H9 (cell line): Measurements from ENCODE around the gene ZNF502. TPM values are rescaled to one million over a fixed set of nuclear protein-coding genes. Genes with fewer than 3 reads are reported as not detected.

Experiments used
- DNase-seq: peaks from one replicate; pipeline ENCODE4 v3.0.0-alpha.2; 2017
- H2AFZ ChIP-seq: one replicate; pipeline ENCODE4 v1.6.1; 2013; ENCODE audit warnings: mild to moderate bottlenecking, low read length, control low read depth, moderate library complexity
- H2AK5ac ChIP-seq: 2 replicates; pipeline ENCODE4 v1.6.1; 2013; ENCODE audit warnings: low read length, control low read depth, mixed read lengths; ENCODE audit not compliant: insufficient read length
- H2BK120ac ChIP-seq: one replicate; pipeline ENCODE4 v1.6.1; 2013; ENCODE audit warnings: low read depth, mild to moderate bottlenecking, low read length, control low read depth, inconsistent platforms; ENCODE audit not compliant: poor library complexity, severe bottlenecking
- H2BK12ac ChIP-seq: 2 replicates; pipeline ENCODE4 v1.6.1; 2013; ENCODE audit warnings: low read length, control low read depth, mixed read lengths, low read depth; ENCODE audit not compliant: insufficient read length
- H2BK15ac ChIP-seq: 2 replicates; pipeline ENCODE4 v1.6.1; 2013; ENCODE audit warnings: low read depth, low read length, control low read depth
- H2BK20ac ChIP-seq: one replicate; pipeline ENCODE4 v1.6.1; 2013; ENCODE audit warnings: low read depth, mild to moderate bottlenecking, low read length, control low read depth, inconsistent platforms; ENCODE audit not compliant: poor library complexity, severe bottlenecking
- H2BK5ac ChIP-seq: 2 replicates; pipeline ENCODE4 v1.6.1; 2013; ENCODE audit warnings: low read length, control low read depth, mixed read lengths; ENCODE audit not compliant: insufficient read length
- H3K14ac ChIP-seq: 2 replicates; pipeline ENCODE4 v1.6.1; 2013; ENCODE audit warnings: low read length, control low read depth; ENCODE audit not compliant: insufficient read depth
- H3K18ac ChIP-seq: 2 replicates; pipeline ENCODE4 v1.6.1; 2013; ENCODE audit warnings: low read depth, mild to moderate bottlenecking, mixed read lengths, low read length, control low read depth; ENCODE audit not compliant: insufficient read length
- H3K23ac ChIP-seq: 2 replicates; pipeline ENCODE4 v1.6.1; 2013; ENCODE audit warnings: low read length, control low read depth, mixed read lengths, low read depth; ENCODE audit not compliant: insufficient read length
- H3K23me2 ChIP-seq: 2 replicates; pipeline ENCODE4 v1.6.1; 2013; ENCODE audit warnings: low read depth, mild to moderate bottlenecking, mixed read lengths, low read length, control low read depth; ENCODE audit not compliant: insufficient read length, poor library complexity, severe bottlenecking
- H3K27ac ChIP-seq: 2 replicates; pipeline ENCODE4 v1.5.1; 2013; ENCODE audit warnings: low read length, control low read depth, mixed read lengths, low read depth; ENCODE audit not compliant: insufficient read length
- H3K27me3 ChIP-seq: 2 replicates; pipeline ENCODE4 v1.6.1; 2013; ENCODE audit warnings: low read length, control low read depth, inconsistent platforms; ENCODE audit not compliant: insufficient read depth
- H3K4ac ChIP-seq: 2 replicates; pipeline ENCODE4 v1.6.1; 2013; ENCODE audit warnings: low read depth, mild to moderate bottlenecking, control low read depth, inconsistent platforms, low read length, moderate library complexity
- H3K4me1 ChIP-seq: 2 replicates; pipeline ENCODE4 v1.6.1; 2013; ENCODE audit warnings: low read length, control low read depth, inconsistent platforms; ENCODE audit not compliant: insufficient read depth
- H3K4me2 ChIP-seq: 2 replicates; pipeline ENCODE4 v1.6.1; 2013; ENCODE audit warnings: low read length, control low read depth, mixed read lengths; ENCODE audit not compliant: insufficient read length, insufficient read depth
- H3K56ac ChIP-seq: 2 replicates; pipeline ENCODE4 v1.6.1; 2013; ENCODE audit warnings: low read depth, mild to moderate bottlenecking, mixed read lengths, low read length, control low read depth; ENCODE audit not compliant: insufficient read length
- H3K79me1 ChIP-seq: 2 replicates; pipeline ENCODE4 v1.6.1; 2013; ENCODE audit warnings: low read depth, mild to moderate bottlenecking, moderate library complexity, low read length, control low read depth, inconsistent platforms; ENCODE audit not compliant: insufficient read depth, poor library complexity, severe bottlenecking
- H3K79me2 ChIP-seq: 2 replicates; pipeline ENCODE4 v1.6.1; 2013; ENCODE audit warnings: low read length, control low read depth, inconsistent platforms; ENCODE audit not compliant: insufficient read depth
- H3K9ac ChIP-seq: 2 replicates; pipeline ENCODE4 v1.6.1; 2013; ENCODE audit warnings: low read length, control low read depth, mixed read lengths; ENCODE audit not compliant: insufficient read length; ENCODE audit errors: extremely low read depth
- H3K9me3 ChIP-seq: one replicate; pipeline ENCODE4 v1.6.1; 2013; ENCODE audit warnings: low read depth, low read length, inconsistent platforms; ENCODE audit not compliant: control insufficient read depth
- H3T11ph ChIP-seq: one replicate; pipeline ENCODE4 v1.6.1; 2013; ENCODE audit warnings: mild to moderate bottlenecking, low read length, control low read depth, inconsistent platforms
- H4K20me1 ChIP-seq: one replicate; pipeline ENCODE4 v1.6.1; 2013; ENCODE audit not compliant: control insufficient read depth, insufficient read length, insufficient read depth
- H4K5ac ChIP-seq: 2 replicates; pipeline ENCODE4 v1.6.1; 2013; ENCODE audit warnings: low read depth, mild to moderate bottlenecking, mixed read lengths, low read length, control low read depth; ENCODE audit not compliant: insufficient read length
- H4K8ac ChIP-seq: replicated peaks from 2 replicates; pipeline ENCODE4 v1.6.1; 2013; ENCODE audit warnings: low read length, control low read depth, mixed read lengths, low read depth; ENCODE audit not compliant: insufficient read length
- H4K91ac ChIP-seq: 2 replicates; pipeline ENCODE4 v1.6.1; 2013; ENCODE audit warnings: low read depth, mild to moderate bottlenecking, moderate library complexity, mixed read lengths, low read length, control low read depth; ENCODE audit not compliant: insufficient read length
- H3K27ac Mint-ChIP-seq, 3 experiments: 2 replicates in 2 of 3; 3 replicates in 1 of 3; pipeline ENCODE4 v1.8.0; 2020 to 2021; ENCODE audit warnings: mixed read lengths in 3 of 3, mild to moderate bottlenecking in 1 of 3, moderate library complexity in 1 of 3
- H3K27me3 Mint-ChIP-seq: 2 replicates; pipeline ENCODE4 v1.8.0; 2021; ENCODE audit warnings: low read depth, mild to moderate bottlenecking, moderate library complexity, mixed read lengths
- H3K36me3 Mint-ChIP-seq, 3 experiments: 2 replicates in 2 of 3; 3 replicates in 1 of 3; pipeline ENCODE4 v1.8.0; 2020 to 2021; ENCODE audit warnings: low read depth in 3 of 3, mixed read lengths in 3 of 3; ENCODE audit not compliant: insufficient read depth in 1 of 3
- H3K4me1 Mint-ChIP-seq, 2 experiments: 2 replicates each; pipeline ENCODE4 v1.8.0; 2020; ENCODE audit warnings: mixed read lengths in 2 of 2
- H3K4me3 Mint-ChIP-seq, 2 experiments: 2 replicates in 1 of 2; 3 replicates in 1 of 2; pipeline ENCODE4 v1.8.0; 2020 to 2021; ENCODE audit warnings: mild to moderate bottlenecking in 2 of 2, mixed read lengths in 2 of 2, moderate library complexity in 1 of 2
- H3K9me3 Mint-ChIP-seq, 2 experiments: 2 replicates in 1 of 2; 3 replicates in 1 of 2; pipeline ENCODE4 v1.8.0; 2020; ENCODE audit warnings: mild to moderate bottlenecking in 2 of 2, mixed read lengths in 2 of 2, moderate library complexity in 1 of 2
- CTCF ChIP-seq: fragments of 200-600 bp; sonication (generic); conservative IDR thresholded peaks from 3 replicates; pipeline ENCODE4 v1.8.0; 2021; ENCODE audit warnings: antibody characterized with exemption, mild to moderate bottlenecking
- WGBS: extraction: QIAGEN DNeasy Blood & Tissue Kit; methylation state at CpG from one replicate; pipeline ENCODE4 v1.1.7; 2013; ENCODE audit warnings: missing lambda C conversion rate, low lambda C conversion rate, mixed read lengths; ENCODE audit not compliant: insufficient read length; ENCODE audit errors: extremely low coverage; 5-methylcytosine and 5-hydroxymethylcytosine counted together
- total RNA-seq: library from RNA; stranded (reverse); gene quantifications from 2 replicates; pipeline ENCODE4 v1.2.1, GENCODE V29; 2021

ZNF502 gene
- total RNA-seq, 1 experiment from 2014 or later: not detected

- Histone ChIP-seq H3K14ac (peak within 1 kb of the TSS; percentile 98), H3T11ph (no peak within 1 kb of the TSS), H2BK120ac (no peak within 1 kb of the TSS), H3K27ac (peak within 1 kb of the TSS; percentile 77), H3K56ac (no peak within 1 kb of the TSS), H3K4ac (no peak within 1 kb of the TSS; the same call in 1 of the 2 replicates), H4K20me1 (no peaks in the 10 kb centered on the region), H2AFZ (no peak within 1 kb of the TSS), H3K79me1 (peaks cover 6% of the 10 kb centered on the region), H3K79me2 (peaks cover 21% of the 10 kb centered on the region; the same call in 1 of the 2 replicates), H4K8ac (no peak within 1 kb of the TSS), H2BK5ac (no peak within 1 kb of the TSS), H4K5ac (no peak within 1 kb of the TSS), H2BK20ac (no peak within 1 kb of the TSS), H3K4me2 (peak within 1 kb of the TSS; percentile 78), H3K23ac (no peak within 1 kb of the TSS), H2BK15ac (no peak within 1 kb of the TSS), H3K9me3 (peaks cover 3% of the 10 kb centered on the region), H4K91ac (no peak within 1 kb of the TSS), H2AK5ac (no peak within 1 kb of the TSS), H3K23me2 (peaks cover 3% of the 10 kb centered on the region), H3K4me1 (no peaks in the 10 kb centered on the region), H3K9ac (peak within 1 kb of the TSS; percentile 92), H3K18ac (peak within 1 kb of the TSS; percentile 97), H3K27me3 (no peaks in the 10 kb centered on the region), H2BK12ac (no peak within 1 kb of the TSS)
- H3K4me3 Mint-ChIP-seq: peak within 1 kb of the TSS; percentile 93 to 95
- peaks cover 52 to 62% (median 60%) of the 10 kb centered on the region in 3 experiments for H3K36me3 Mint-ChIP-seq
- no CpG with 5 or more reads among the region's 64 CpGs for WGBS
- peaks cover 24 to 51% of the 10 kb centered on the region in 2 experiments for H3K9me3 Mint-ChIP-seq
- peak within 1 kb of the TSS; percentile 98 to 100 (median 99) for H3K27ac Mint-ChIP-seq
- peaks cover 9 to 31% of the 10 kb centered on the region in 2 experiments for H3K4me1 Mint-ChIP-seq
- peak; percentile 96 for DNase-seq
- peak; percentile 31; the same call in 2 of the 3 replicates for TF ChIP-seq CTCF
- H3K27me3 Mint-ChIP-seq: no peaks in the 10 kb centered on the region
These were observed 49.1 kb downstream of the ZNF502 start, which contains the start of the genes KIAA1143 and KIF15 for GRCh38 chr3:44761424-44762169. TSS of gene KIAA1143 (minus strand) at chr3:44761619. CDS start at chr3:44761602, 17 bp downstream. TSS of gene KIF15 (plus strand) at chr3:44761794. CDS start at chr3:44761866, 72 bp downstream.
